Non-pigmented ciliary epithelial cell (primary cell): ENCODE data around the gene ASPHD1.
"Not testable (repeated sequence)": the region's sequence is repeated elsewhere in the genome, so short reads cannot be mapped to it uniquely, and the experiment has no call there.

Experiments
- DNase-seq: peaks from one replicate; pipeline ENCODE4 v3.0.0-alpha.2; 2010; ENCODE audit warnings: low read depth

Gene ASPHD1

DNA sequence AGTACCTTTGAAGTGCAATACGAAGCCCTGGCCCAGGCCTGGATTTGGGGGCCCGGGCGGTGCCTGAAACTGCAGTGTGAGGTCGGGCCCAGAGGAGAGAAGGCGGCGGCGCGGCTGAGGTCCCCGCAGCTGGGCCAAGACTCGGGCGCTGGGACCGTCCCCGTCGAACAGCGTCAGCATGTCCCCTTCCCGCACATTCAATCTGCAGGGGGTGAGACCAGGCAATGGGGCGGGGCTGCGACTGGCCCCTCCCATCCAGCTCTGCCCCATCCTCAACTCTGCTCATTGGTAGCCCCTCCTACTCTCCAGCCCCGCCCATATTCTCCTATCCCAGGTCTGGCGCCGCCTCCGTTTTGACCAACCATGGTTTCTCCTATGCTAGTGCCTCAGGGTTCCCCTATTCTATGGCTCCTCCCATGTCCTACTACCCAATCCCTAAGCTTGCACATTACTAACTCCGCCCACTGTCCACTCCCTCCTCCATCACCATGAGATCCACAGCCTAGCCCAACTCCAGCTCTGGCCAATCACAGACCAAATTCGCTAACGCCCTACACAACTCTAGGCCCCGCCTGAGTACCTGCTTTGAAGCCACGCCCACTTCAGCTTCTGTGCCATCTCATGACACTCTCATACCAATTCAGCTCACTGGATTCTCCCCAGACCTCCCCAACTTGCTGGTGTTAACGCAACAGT is 22.9 kb upstream of the ASPHD1 start:
- no peak for DNase-seq

DNA sequence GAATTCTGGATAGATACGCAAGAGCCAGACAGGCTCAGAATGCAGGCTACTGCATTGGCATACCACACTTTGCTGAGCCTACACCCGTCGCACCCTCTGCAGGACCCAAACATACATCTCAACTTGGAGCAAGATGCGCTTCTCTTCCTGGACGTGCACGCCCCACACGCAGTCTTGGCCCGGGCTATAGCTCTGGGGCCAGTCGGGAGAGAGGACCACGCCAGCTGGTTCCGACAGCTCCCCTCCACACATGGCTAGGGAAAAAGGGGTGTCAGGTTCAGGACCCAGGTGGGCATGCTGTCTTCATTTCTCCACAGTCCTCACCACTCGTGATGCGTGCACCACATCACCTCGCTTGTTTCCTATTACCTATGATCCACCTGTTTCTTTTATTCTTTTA is 22.1 kb upstream of the ASPHD1 start:
- DNase-seq, result no peak

DNA sequence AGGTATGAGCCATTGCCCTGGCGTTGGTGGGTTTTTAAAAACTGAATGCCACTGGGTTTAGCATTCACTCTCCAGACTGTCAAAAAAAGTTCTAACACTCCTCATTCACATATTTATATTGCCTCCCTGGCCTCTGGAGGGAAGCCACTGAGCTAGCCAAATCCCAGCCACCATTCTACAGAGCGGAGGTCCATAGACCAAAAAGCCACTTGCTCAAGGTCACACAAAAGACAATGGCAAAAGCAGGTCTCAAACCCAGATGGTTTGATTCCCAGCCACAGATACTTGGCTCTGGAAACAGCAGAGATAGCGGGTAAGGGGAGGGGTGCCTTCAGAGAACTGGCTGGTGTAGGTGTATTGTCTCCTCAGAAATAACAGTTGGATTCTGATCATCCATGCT is 19.2 kb upstream of the ASPHD1 start:
- DNase-seq, result no peak

DNA sequence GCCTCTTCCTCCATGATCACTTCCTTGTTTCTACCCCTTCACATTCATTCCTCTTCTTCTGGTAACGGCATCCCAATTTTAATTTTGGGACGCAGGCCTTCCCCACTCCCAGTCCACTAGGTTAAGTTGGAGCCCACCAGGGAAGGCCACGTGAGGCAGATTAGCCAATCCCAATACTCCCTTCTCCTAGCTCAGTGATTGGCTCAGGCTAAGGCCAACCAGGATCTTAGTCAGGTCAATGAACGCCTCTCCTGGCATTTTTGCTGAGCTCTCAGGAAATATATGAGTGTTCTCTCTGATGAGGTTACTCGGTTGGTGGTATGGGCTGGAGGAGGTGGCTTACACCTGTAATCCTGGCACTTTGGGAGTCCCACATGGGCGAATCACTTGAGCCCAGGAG is 16.3 kb upstream of the ASPHD1 start:
- no peak for DNase-seq

DNA sequence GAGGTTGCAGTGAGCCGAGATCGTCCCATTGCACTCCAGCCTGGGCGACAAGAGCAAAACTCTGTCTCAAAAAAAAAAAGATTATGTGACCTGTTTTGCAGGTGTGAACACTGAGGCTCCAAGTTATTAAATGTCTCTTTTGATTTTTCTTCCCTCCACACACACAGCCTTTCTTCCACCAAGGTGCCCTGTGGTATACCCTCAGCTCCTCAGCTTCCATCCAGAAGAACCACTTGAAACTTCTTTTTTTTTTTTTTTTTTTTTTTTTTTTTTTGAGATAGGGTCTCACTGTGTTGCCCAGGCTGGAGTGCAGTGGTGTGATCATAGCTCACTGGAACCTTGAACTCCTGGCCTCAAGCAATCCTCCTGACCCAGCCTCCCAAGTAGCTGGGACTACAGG is 10.9 kb upstream of the ASPHD1 start:
- not testable (repeated sequence) for DNase-seq

DNA sequence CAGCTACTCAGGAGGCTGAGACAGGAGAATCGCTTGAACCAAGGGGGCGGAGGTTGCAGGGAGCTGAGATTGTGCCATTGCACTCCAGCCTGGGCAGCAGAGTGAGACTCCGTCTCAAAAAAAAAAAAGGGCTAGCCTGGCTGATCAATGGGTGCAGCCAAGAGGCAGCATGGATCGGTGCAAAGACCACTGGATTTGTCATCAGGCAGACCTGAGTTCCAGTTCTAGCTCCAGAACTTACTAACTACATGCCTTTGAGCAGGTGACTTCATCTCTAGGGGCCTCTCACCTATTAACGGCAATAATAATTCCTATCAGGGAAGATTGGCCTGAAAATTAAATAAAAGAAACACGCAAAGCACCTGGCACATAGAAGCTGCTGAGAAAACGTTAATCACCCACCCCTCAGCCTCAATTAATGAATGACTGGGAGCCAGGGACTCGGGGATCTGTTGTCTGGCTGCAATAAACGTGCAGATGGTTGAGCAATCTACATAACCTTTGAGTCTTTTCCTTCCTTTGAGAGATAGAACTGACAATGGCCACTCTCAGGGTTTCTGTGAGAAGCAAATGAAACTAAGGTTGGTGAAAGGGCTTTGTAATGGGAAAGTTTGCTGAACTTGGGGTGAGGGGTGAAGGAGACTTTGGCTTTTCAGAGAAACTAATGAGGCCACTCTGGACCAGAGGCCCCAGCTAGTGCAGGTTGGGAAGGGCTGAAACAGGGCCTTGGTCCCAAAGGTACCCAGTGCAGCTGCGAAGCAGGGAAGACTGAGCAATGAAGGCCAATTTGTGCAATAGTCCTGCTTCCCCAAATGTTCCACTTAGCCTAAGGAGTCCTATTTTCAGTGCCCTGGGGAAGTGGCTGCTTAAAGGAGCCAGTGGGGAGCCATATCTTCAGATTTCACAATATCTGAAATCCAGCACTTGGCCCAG is 8.5 kb upstream of the ASPHD1 start:
- no peak for DNase-seq

DNA sequence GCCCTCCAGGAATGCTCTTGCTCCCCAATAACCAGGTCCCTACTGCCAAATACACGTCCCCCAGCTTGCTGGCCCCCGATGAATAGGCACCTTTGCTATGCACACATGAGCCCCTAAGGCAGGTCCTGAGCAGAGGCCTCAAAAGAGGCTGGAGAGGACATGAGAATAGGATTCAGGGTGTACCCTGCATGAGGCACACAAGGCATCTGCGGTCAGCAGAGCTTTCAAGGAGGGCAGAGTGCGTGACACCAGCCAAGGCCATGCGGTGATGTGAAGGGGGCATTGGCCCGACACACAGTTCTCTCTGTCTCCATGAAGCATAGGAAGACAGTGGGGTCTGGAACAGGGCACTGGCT is 7.9 kb upstream of the ASPHD1 start:
- no peak for DNase-seq

DNA sequence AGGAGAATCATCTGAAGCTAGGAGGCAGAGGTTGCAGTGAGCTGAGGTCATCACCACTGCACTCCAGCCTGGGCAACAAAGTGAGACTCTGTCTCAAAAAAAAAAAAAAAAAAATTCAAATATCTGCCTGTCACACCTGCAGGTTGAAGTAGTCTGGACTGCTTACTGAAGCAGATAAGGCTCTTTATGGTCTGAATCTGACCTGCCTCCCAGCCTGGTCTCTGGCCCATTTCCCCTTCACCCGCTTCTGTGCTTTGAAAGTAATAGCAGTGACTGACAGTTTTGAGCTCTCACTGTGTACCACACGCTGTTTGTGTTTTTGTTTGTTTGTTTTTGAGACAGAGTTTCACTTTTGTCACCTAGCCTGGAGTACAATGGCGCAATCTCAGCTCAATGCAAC is 6.7 kb upstream of the ASPHD1 start:
- DNase-seq, result no peak

DNA sequence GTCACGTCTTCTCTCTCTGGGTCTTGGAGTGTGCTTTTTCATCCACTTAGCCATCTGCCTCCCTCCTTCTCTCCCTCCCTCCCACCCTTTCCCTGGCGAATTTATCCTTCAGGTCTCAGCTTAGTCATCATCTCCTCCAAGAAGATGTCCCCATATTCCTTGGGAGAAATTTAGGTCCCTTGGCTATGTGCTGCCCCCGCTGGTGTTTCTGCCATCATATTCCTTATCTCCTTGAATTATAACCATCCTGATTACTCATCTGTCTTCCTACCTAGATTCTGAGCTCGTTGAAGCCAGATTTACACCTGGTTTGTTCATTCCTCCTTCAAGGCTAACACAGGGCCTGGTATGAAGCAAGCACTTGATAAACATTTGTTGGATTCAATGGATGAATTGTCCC is 5.9 kb upstream of the ASPHD1 start:
- no peak for DNase-seq

DNA sequence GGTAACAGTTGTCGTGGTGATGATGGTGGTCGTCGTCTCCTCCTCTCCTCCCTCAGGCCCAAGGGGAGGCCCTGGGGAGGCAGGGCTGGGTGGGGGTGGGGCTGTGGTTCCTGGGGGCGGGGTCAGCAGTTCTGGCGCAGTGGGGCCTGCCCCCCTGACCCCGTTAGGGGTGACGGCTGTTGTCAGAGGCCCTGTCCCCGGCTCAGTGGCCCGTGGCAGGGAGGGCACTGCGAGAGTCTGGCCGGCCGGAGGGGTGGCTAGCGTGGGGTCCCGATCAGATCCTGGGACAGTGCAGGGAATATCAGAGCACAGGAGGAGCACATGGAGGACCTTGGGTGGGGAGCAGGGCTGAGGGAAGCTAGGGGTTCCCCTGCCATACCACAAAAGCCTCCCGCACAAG is 3.4 kb upstream of the ASPHD1 start:
- no peak for DNase-seq

DNA sequence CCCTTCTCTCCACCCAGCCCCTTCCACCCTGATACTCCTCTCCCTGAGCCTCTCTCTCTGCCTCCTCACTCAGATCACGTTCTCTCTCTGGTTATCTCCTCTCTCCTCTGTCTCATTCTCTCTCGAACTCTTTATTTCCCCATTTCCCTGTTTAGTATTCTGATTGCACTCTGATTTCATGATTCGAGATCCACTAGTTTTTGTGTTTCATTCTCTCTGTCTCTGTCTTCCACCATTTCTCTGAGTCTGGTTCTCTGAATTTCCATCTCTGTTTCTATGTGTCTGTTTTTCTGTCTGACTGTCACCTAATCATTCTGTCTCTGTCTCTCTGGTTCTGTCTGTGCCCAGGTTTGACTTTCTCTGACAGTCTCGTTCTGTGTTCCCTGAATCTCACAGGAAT is 3.0 kb upstream of the ASPHD1 start:
- DNase-seq, result no peak

DNA sequence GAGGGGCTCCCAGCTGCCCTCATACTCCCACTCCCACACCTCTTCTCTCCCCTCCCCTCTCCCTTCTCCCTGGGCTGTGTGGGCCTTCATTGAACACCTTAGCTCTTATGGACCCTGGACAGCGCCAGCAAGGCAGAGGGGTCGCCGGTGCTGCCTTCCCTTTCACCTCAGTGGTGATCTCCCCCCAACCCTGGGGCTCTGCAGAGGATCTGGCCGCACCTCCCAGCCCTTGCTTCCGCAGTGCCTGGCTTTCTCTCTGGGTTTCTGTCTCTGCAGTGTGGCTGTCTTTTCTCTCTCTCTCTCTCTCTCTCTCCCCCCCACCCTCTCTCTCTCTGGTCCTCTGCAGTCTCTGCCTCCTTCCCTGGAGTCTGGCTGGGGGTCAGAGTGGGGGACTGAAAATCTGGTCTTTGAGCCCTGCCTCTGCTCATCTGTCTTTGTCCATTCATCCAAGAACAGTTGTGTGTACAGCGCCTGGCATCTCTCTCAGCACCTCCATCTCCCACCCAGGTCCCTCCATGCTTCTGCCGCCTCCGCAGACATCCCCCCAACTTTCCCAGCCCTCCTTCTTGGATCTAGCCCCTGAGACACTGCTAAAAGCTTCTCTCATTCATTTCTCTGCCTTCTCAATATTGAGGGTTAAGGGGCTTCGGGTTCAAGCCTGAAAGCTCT is 2.0 kb upstream of the ASPHD1 start:
- DNase-seq, result no peak

DNA sequence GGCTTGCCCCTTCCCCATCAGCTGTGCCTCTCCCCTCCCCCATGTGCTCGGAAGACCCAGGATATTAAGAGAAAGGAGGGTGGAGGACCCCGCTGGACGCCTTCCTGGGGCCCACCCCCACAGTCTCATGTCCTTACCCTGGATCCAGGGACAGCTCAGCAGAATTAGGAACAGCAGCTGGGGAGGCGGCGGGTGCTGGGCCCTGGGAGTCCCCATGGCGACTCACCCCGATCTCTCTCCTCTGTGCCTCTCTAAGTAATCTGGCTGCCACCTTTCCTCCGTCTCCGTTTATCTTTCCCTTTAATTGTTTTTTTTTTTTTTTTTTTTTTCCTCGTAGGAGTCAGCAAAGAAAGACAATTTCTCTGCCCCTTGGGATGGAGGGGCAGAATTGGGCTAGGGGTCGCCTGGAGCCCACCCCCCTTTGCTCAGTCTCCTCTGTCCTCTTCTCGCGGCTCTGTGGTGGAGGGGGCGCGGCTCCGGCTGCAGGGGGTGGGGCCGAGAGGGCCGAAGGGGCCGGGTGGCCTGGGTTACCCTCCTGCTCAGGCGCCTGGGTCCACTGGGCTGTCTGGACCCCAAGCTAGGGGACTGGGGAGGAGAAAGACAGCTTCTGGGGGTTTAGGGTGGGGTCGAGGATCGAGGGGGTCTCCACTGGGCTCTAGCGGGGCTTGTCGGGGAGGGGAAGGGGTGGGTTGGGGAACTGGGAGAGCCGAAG is 1.3 kb upstream of the ASPHD1 start:
- DNase-seq, result no peak

DNA sequence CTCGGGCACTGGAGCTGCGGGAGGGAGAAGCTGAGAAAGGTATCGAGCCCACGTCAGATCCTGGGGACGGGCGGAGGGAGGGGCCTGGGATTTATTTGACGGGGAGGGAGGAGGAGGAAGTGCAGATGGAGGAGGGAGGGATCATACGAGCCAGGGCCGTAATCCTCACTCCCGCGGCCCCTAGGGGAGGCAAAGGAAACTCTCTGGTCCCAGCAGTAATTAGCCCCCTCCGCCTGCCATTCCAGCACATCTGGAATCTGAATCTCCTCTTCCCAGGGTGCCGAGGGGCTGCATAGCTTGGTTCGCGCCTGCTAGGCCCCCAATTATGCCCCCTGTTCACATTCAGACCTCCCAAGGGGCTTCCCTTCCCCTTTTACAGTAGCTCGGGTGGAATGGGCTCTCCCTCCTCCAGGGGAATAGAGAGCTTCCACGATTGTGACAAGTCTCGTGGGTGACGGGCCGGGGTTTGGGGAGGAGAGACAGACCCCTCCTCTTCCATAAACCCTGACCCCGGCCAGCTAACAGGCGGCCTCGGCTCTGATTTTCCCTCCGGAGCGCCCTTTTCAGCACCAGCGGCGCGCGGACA is 679 bp upstream of the ASPHD1 start, which contains the start of gene SEZ6L2:
Gene SEZ6L2 (minus strand): TSS at position 35 of the 586 bp plus-strand sequence. CDS start 531 bp downstream, outside the sequence.
- peak; percentile 77 for DNase-seq

DNA sequence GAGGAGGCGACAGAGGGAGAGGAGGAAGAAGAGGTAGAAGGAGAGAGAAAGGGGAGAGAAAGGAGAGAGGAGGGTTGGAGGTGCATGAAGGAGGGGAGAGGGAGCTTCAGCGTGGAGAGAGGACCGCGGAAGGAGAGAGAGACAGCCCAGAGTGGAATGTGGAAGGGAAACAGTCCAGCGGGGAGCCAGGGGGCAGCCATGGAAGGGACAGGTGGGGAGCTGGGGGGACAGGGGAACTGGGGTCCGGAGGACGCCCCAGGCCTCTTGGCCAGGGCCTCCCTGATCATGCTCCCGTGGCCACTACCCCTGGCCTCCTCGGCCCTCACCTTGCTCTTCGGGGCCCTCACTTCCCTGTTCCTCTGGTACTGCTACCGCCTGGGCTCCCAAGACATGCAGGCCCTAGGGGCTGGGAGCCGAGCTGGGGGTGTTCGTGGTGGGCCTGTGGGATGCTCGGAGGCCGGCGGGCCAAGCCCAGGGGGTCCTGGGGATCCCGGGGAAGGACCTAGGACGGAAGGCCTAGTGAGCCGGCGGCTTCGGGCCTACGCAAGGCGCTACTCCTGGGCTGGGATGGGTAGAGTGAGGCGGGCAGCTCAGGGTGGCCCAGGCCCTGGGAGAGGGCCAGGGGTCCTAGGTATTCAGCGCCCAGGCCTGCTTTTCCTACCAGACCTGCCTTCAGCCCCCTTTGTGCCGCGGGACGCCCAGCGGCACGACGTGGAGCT is 759 bp downstream of the ASPHD1 start:
- DNase-seq, result no peak

DNA sequence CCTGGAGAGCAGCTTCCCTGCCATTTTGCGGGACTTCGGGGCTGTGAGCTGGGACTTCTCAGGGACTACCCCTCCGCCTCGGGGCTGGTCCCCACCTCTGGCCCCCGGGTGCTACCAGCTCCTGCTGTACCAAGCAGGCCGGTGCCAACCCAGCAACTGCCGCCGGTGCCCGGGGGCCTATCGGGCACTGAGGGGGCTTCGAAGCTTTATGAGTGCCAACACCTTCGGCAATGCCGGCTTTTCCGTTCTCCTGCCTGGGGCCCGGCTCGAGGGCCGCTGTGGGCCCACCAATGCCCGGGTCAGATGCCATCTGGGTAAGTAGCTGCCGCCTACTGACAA is 1.3 kb downstream of the ASPHD1 start:
- no peak for DNase-seq

DNA sequence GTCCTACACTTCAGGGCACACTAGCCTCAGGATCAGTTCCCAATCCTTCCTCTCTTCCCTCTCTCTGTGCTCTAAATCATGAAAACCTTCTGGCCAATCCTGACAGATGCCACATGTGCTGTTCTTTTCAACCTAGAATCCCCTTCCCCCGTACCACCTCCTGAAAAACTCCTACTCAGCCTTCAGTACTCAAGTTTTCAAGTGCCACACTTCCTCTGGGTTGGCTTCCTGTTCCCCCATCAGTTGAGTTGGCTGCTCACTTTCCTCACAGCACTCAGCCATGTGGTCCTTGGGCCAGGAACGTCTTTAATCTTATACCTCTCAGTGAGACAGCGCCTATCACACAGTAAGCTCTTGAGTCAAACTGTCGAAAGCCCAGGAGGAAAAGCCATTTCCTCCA is 3.3 kb downstream of the ASPHD1 start:
- no peak for DNase-seq

DNA sequence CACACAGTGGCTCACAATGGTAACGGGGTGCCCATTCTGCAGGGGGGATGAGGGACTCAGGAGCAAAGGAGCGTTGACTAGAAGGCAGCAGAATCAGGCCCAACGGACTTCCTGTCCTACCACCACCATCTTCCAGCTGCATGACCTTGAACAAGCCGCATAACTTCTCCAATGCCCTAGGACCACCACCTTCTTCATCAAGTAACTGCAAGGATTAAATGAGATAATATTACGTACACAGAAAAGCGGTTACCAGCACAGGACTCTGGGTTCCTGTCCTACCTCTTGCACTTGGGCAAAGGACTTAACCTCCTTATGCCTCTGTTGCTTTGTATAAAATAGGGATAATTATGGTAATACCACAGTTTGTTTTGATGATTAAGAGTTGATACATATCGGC is 4.7 kb downstream of the ASPHD1 start:
- DNase-seq, result no peak

DNA sequence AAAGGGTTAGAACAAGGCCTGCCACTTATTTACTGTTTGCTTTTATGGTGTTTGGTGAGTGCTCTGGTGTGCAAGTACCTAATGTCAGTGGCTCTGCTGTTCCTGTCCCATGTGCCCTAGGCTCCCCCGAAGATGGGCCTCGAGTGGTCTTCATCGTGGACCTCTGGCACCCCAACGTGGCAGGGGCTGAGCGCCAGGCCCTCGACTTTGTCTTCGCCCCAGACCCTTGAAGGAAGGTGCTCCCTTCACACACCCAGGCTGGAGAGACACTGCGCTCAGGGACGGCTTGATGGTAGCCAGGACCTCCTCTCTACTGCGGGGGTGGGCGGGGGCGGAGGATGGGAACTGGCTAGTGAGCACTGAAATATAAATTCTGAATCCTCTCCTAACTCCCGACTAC is 5.4 kb downstream of the ASPHD1 start:
- DNase-seq, result no peak

DNA sequence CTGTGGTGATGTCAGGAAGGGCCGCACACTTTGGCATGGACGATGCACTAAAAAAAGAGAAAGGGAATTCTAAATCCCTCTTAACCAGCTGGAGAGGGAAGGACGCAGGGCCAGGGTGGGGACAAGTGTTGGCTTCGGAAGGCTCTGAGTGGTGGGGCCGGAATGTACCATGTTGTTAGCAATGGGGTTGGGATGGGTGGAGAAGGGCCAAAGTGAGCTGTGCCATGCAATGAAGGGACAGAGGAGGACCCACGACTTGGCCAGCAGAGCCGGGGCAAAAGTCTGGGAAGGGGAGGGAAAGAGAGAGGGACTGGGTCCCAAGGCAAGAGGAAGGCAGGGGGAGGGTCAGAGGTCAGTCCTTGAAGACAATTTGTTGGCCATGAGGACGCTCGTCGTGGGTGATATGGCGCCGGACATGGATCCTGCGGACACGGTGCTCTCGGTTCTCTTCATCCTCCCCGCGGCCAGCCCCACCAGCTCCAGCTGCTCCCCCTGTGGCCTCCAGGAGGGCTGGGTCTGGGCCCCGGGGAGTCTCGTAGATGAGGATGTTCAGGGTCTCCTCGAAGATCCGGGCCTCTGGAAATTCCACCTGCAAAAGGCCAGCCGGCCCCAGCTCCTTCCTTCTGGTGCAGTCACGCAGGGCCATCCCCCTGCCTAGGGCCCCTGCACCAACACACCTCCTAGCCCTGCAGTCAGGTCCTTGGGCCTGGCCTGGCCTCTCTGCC is 6.4 kb downstream of the ASPHD1 start:
- DNase-seq, result no peak

DNA sequence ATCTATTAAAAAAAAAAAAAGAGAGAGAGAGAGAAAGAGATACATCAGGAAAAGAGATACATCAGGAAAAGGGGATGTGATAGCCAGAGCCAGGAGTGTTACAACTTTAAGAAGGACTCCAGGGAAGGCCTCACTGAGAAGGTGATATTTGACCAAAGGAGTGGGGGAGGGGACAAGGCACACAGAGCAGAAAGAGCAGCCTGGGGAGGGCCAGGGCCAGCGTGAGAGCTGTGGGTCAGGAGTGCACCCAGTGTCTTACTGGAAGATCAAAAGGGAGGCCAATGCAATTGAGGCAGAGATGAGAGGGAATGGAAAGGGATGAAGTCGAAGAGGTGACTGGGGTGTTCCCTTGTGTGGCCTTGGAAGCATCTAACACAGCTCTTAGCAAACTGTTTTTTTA is 7.7 kb downstream of the ASPHD1 start:
- DNase-seq, result no peak
